HCT116 (cell line): Measurements from ENCODE around the gene PSMA3. TPM values are rescaled to one million over a fixed set of nuclear protein-coding genes. Genes with fewer than 3 reads are reported as not detected.

ENCODE experiments used
- ATAC-seq: fragments of 200-7000 bp; cut with Tn5 transposase; 2 replicates; pipeline ENCODE4 v1.9.1; 2020; ENCODE audit warnings: mild to moderate bottlenecking, moderate library complexity
- BruUV-seq: library from RNA; stranded (reverse); fragments of 400-500 nt; replicated peaks from 2 replicates; lab custom pipeline; 2021; lab: Mats Ljungman, UMichigan
- CTCF ChIA-PET: fragments of 300-600 bp; sonication (Branson Sonifier 250); formaldehyde crosslinking; loops from one replicate; lab custom pipeline; 2021; ENCODE audit warnings: antibody characterized with exemption; lab: Charles Lee
- POLR2A ChIA-PET: fragments of 300-600, 350-600 bp; sonication (Branson Sonifier 250); formaldehyde crosslinking; loops from one replicate; lab custom pipeline; 2021; ENCODE audit warnings: antibody characterized with exemption; lab: Charles Lee
- RAD21 ChIA-PET, 2 experiments: fragments of 300-600 bp; sonication (Branson Sonifier 250); formaldehyde crosslinking; loops; one replicate each; lab custom pipeline; 2023; ENCODE audit warnings: low total read pairs in 2 of 2; ENCODE audit not compliant: uncharacterized antibody in 2 of 2, unreplicated experiment in 2 of 2, low non-redundant PET in 1 of 2; lab: Charles Lee
- DNase-seq: peaks from one replicate; pipeline ENCODE4 v3.0.0-alpha.2; 2010; ENCODE audit warnings: low read depth, low spot score
- H2AFZ ChIP-seq: fragments of 200-600 bp; shearing (Covaris generic), sonication (generic); 2 replicates; pipeline ENCODE4 v1.6.1; 2017; ENCODE audit warnings: low read depth, mixed run types, mixed read lengths, antibody characterized with exemption, low read length; ENCODE audit not compliant: poor library complexity, severe bottlenecking
- H3K27ac ChIP-seq: 2 replicates; pipeline ENCODE4 v1.5.1; 2012; ENCODE audit warnings: low read depth, low read length
- H3K27me3 ChIP-seq: fragments of 200-600 bp; sonication (generic); 2 replicates; pipeline ENCODE4 v1.6.1; 2016; ENCODE audit warnings: mixed run types, low read length, mixed read lengths; ENCODE audit not compliant: insufficient read depth
- H3K36me3 ChIP-seq, 2 experiments: fragments of 200-500 bp in 1 of 2; fragments of 200-600 bp in 1 of 2; sonication (Bioruptor generic) in 1 of 2; sonication (generic) in 1 of 2; 2 replicates each; pipeline versions ENCODE4 v1.5.1 to v1.6.1; 2014 to 2016; ENCODE audit warnings: low read length in 2 of 2, inconsistent platforms in 1 of 2, mixed read lengths in 1 of 2, mixed run types in 1 of 2; ENCODE audit not compliant: insufficient read depth in 2 of 2, control insufficient read depth in 1 of 2
- H3K4me1 ChIP-seq, 2 experiments: fragments of 200-600 bp in 1 of 2; sonication (generic) in 1 of 2; 2 replicates each; pipeline versions ENCODE4 v1.5.1 to v1.6.1; 2012 to 2017; ENCODE audit warnings: low read length in 2 of 2, inconsistent platforms in 1 of 2, mild to moderate bottlenecking in 1 of 2, mixed read lengths in 1 of 2, mixed run types in 1 of 2, moderate library complexity in 1 of 2; ENCODE audit not compliant: insufficient read depth in 2 of 2, control insufficient read depth in 1 of 2
- H3K4me2 ChIP-seq: fragments of 200-600 bp; sonication (generic); 2 replicates; pipeline ENCODE4 v1.6.1; 2017; ENCODE audit warnings: mixed run types, low read length, mixed read lengths
- H3K4me3 ChIP-seq, 2 experiments: fragments of 200-600 bp in 1 of 2; sonication (generic) in 1 of 2; replicated peaks in 1 of 2; 2 replicates each; pipeline ENCODE4 v1.5.1; 2011 to 2016; ENCODE audit warnings: low read length in 2 of 2, control low read depth in 1 of 2, low read depth in 1 of 2, mild to moderate bottlenecking in 1 of 2, mixed read lengths in 1 of 2, mixed run types in 1 of 2
- H3K79me2 ChIP-seq: fragments of 200-600 bp; sonication (generic); 2 replicates; pipeline ENCODE4 v1.6.1; 2017; ENCODE audit warnings: mild to moderate bottlenecking, mixed run types, low read length, moderate library complexity, mixed read lengths; ENCODE audit not compliant: insufficient read depth
- H3K9ac ChIP-seq: fragments of 200-600 bp; sonication (generic); 2 replicates; pipeline ENCODE4 v1.6.1; 2016; ENCODE audit warnings: low read length, mixed read lengths
- H3K9me2 ChIP-seq: fragments of 200-600 bp; sonication (generic), shearing (Covaris generic); 2 replicates; pipeline ENCODE4 v1.6.1; 2017; ENCODE audit warnings: mixed run types, mild to moderate bottlenecking, moderate library complexity; ENCODE audit not compliant: insufficient read depth
- H3K9me3 ChIP-seq, 2 experiments: fragments of 200-500 bp in 1 of 2; fragments of 200-600 bp in 1 of 2; sonication (Bioruptor generic) in 1 of 2; sonication (generic) in 1 of 2; 2 replicates each; pipeline ENCODE4 v1.6.1; 2014 to 2017; ENCODE audit warnings: low read length in 2 of 2, mixed read lengths in 2 of 2, inconsistent platforms in 1 of 2, low read depth in 1 of 2, mild to moderate bottlenecking in 1 of 2, mixed run types in 1 of 2, moderate library complexity in 1 of 2; ENCODE audit not compliant: control insufficient read depth in 1 of 2, insufficient read depth in 1 of 2
- H4K20me1 ChIP-seq: fragments of 200-600 bp; sonication (generic), shearing (Covaris generic); 2 replicates; pipeline ENCODE4 v1.6.1; 2017; ENCODE audit warnings: mixed run types, mild to moderate bottlenecking, moderate library complexity; ENCODE audit not compliant: insufficient read depth
- ATF3 ChIP-seq: IDR thresholded peaks from 2 replicates; pipeline ENCODE4 v1.6.1; 2012
- CTCF ChIP-seq, 3 experiments: fragments of 200-600 bp in 1 of 3; sonication (generic) in 1 of 3; IDR thresholded peaks in 2 of 3; conservative IDR thresholded peaks in 1 of 3; 2 replicates each; pipeline ENCODE4 v1.5.1; 2012 to 2017; ENCODE audit warnings: low read depth in 2 of 3, low read length in 2 of 3, antibody characterized with exemption in 1 of 3, borderline replicate concordance in 1 of 3, control low read depth in 1 of 3, mild to moderate bottlenecking in 1 of 3, mixed read lengths in 1 of 3, mixed run types in 1 of 3, moderate library complexity in 1 of 3; ENCODE audit not compliant: insufficient read depth in 1 of 3
- ELF1 ChIP-seq: IDR thresholded peaks from 2 replicates; pipeline ENCODE4 v1.6.1; 2012; ENCODE audit warnings: low read depth, borderline replicate concordance
- FOSL1 ChIP-seq: IDR thresholded peaks from 2 replicates; pipeline ENCODE4 v1.6.1; 2012; ENCODE audit warnings: low read depth
- JUND ChIP-seq: IDR thresholded peaks from 2 replicates; pipeline ENCODE4 v1.6.1; 2012
- POLR2A ChIP-seq: IDR thresholded peaks from 2 replicates; pipeline ENCODE4 v1.7.0; 2011; ENCODE audit warnings: borderline replicate concordance; ENCODE audit not compliant: insufficient read depth, insufficient read length; ENCODE audit errors: extremely low read depth
- REST ChIP-seq: IDR thresholded peaks from 2 replicates; pipeline ENCODE4 v1.6.1; 2012; ENCODE audit warnings: low read depth
- SIN3A ChIP-seq: IDR thresholded peaks from 2 replicates; pipeline ENCODE4 v1.6.1; 2012; ENCODE audit warnings: low read depth
- SP1 ChIP-seq: IDR thresholded peaks from 2 replicates; pipeline ENCODE4 v1.6.1; 2012; ENCODE audit warnings: low read depth
- SRF ChIP-seq: IDR thresholded peaks from 2 replicates; pipeline ENCODE4 v1.6.1; 2012; ENCODE audit warnings: low read depth
- YY1 ChIP-seq: IDR thresholded peaks from 2 replicates; pipeline ENCODE4 v1.6.1; 2011; ENCODE audit warnings: low read length, low read depth, moderate library complexity, mild to moderate bottlenecking; ENCODE audit not compliant: insufficient replicate concordance; ENCODE audit errors: extremely low read depth
- ZBTB33 ChIP-seq: IDR thresholded peaks from 2 replicates; pipeline ENCODE4 v1.6.1; 2011; ENCODE audit warnings: mild to moderate bottlenecking, low read length, moderate library complexity; ENCODE audit not compliant: insufficient replicate concordance; ENCODE audit errors: extremely low read depth
- intact Hi-C: fragments of 100-400 bp; cut with micrococcal nuclease; formaldehyde crosslinking; loops from 2 replicates; pipeline ENCODE4 v1.10.0; 2022
- total RNA-seq: library from RNA; stranded (reverse); gene quantifications from one replicate; pipeline ENCODE4 v1.2.1, GENCODE V29; 2021; ENCODE audit not compliant: unreplicated experiment

Gene PSMA3
- total RNA-seq, 1 experiment from 2014 or later = 267 TPM

GRCh38 chr14:58216544-58216943 is 28.1 kb upstream of the PSMA3 start (continued):
- no peak for TF ChIP-seq REST
- no peak for TF ChIP-seq CTCF (IDR thresholded peaks at IDR 0.05 in 2 of 3, conservative IDR thresholded peaks at IDR 0.05 in 1 of 3; ENCODE audit: borderline replicate concordance in 1 of 3, insufficient read depth in 1 of 3, low read depth in 2 of 3, low read length in 2 of 3)
- no peak for TF ChIP-seq SRF
- no peak for TF ChIP-seq ATF3

GRCh38 chr14:58227096-58227819 is 17.4 kb upstream of the PSMA3 start:
- H3K9ac ChIP-seq = no peak overlapping the region
- H3K4me2 ChIP-seq = no peak overlapping the region
- DNase-seq (no peak), ATAC-seq (no peak)
- no peaks in the 10 kb centered on the region for H3K27me3 ChIP-seq
- H3K27ac ChIP-seq = no peak overlapping the region
- H3K9me2 ChIP-seq = no peaks in the 10 kb centered on the region
- H3K79me2 ChIP-seq = no peaks in the 10 kb centered on the region
- H2AFZ ChIP-seq = no peak overlapping the region
- H3K4me3 ChIP-seq = no peak overlapping the region
- no peaks in the 10 kb centered on the region for H4K20me1 ChIP-seq
- no peaks in the 10 kb centered on the region for H3K4me1 ChIP-seq
- RAD21 ChIA-PET = no interaction called here
- CTCF ChIA-PET = no interaction called here
- POLR2A ChIA-PET = no interaction called here
- peaks cover 0 to 2% of the 10 kb centered on the region in 2 experiments; a peak in 1 of 4 replicates for H3K36me3 ChIP-seq
- BruUV-seq = no TSS peak
- intact Hi-C loops = no loop called here
- H3K9me3 ChIP-seq = no peaks in the 10 kb centered on the region
- TF ChIP-seq CTCF (IDR thresholded peaks at IDR 0.05 in 2 of 3, conservative IDR thresholded peaks at IDR 0.05 in 1 of 3; ENCODE audit: borderline replicate concordance in 1 of 3, insufficient read depth in 1 of 3, low read depth in 2 of 3, low read length in 2 of 3) (no peak), SP1 (no peak), JUND (no peak), SIN3A (no peak), POLR2A (no peak), FOSL1 (no peak), ELF1 (no peak), YY1 (no peak), ZBTB33 (no peak)
